Gastroesophageal sphincter (tissue), 3 donors: ENCODE results near the gene IER3.

ENCODE experiments used
- EP300 ChIP-seq: sonication (generic); formaldehyde crosslinking; IDR thresholded peaks from one replicate; pipeline ENCODE4 v1.6.1; 2017; ENCODE audit warnings: antibody characterized with exemption, mild to moderate bottlenecking
- POLR2A ChIP-seq, 2 donors: fragments of 450-650 bp; IDR thresholded peaks; one replicate each; pipeline ENCODE4 v1.6.1; 2017; ENCODE audit warnings: antibody characterized with exemption in 2 of 2, mild to moderate bottlenecking in 2 of 2, moderate library complexity in 1 of 2
- POLR2AphosphoS5 ChIP-seq: sonication (generic); formaldehyde crosslinking; IDR thresholded peaks from one replicate; pipeline ENCODE4 v1.6.1; 2017; ENCODE audit warnings: antibody characterized with exemption
- TF ChIP-seq, protein P1 (sequence below), 4 experiments: fragments of 200-600 bp in 2 of 4; fragments of 450-650 bp in 2 of 4; sonication (generic) in 1 of 4; IDR thresholded peaks; one replicate each; pipeline ENCODE4 v1.5.1; 2017 to 2019; ENCODE audit warnings: antibody characterized with exemption in 4 of 4, mild to moderate bottlenecking in 2 of 4, moderate library complexity in 2 of 4

DNA sequence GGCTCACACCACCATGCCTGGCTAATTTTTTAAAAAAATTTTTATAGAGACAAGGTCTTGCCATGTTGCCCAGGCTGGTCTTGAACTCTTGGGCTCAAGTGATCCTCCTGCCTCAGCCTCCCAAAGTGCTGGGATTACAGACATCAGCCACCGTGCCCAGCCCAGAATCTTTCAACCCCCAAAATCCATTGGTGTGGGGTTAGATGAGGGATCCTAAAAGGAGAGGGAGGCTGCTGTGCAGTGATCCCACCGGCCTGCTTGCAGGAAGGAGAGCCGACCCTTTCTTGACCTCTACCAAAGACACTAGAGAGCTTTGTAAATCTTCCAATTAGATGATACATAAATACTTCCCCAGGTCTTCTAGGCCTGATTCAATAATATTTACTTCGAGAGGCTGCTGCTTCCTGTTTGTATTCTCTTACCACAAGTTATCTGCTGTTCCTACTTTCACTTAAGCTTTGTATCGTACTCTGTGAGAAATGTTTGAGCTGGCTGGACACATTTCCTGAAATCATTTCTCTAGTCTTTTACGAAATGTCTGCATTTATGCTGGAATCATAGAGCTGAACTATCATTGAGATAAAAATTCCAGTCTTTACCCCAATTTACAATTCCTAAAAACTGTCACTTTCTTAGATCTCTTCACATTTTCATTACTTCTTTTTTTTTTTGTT, 49.3 kb upstream of the IER3 start:
- TF ChIP-seq POLR2A (IDR thresholded peaks at IDR 0.05) (no peak), POLR2AphosphoS5 (no peak), EP300 (no peak)
- TF ChIP-seq, protein P1, sequence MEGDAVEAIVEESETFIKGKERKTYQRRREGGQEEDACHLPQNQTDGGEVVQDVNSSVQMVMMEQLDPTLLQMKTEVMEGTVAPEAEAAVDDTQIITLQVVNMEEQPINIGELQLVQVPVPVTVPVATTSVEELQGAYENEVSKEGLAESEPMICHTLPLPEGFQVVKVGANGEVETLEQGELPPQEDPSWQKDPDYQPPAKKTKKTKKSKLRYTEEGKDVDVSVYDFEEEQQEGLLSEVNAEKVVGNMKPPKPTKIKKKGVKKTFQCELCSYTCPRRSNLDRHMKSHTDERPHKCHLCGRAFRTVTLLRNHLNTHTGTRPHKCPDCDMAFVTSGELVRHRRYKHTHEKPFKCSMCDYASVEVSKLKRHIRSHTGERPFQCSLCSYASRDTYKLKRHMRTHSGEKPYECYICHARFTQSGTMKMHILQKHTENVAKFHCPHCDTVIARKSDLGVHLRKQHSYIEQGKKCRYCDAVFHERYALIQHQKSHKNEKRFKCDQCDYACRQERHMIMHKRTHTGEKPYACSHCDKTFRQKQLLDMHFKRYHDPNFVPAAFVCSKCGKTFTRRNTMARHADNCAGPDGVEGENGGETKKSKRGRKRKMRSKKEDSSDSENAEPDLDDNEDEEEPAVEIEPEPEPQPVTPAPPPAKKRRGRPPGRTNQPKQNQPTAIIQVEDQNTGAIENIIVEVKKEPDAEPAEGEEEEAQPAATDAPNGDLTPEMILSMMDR (IDR thresholded peaks at IDR 0.05): no peak
